AG10803 (cell line): ENCODE data around the gene MRPL52.
"Not testable (repeated sequence)": the region's sequence is repeated elsewhere in the genome, so short reads cannot be mapped to it uniquely, and the experiment has no call there.

ENCODE experiments used
- DNase-seq: peaks from one replicate; pipeline ENCODE4 v3.0.0; 2010; ENCODE audit warnings: low read depth
- H3K4me3 ChIP-seq: 2 replicates; pipeline ENCODE4 v1.5.1; 2011; ENCODE audit warnings: mild to moderate bottlenecking, low read length, control low read depth
- CTCF ChIP-seq: conservative IDR thresholded peaks from 2 replicates; pipeline ENCODE4 v1.5.1; 2011; ENCODE audit warnings: mild to moderate bottlenecking, low read length, control low read depth, inconsistent platforms

Gene MRPL52

GRCh38 chr14:22800346-22800745 lies 29.3 kb upstream of the MRPL52 start:
- TF ChIP-seq CTCF: no peak
- no peak for DNase-seq
- no peak overlapping the region for H3K4me3 ChIP-seq

- no peak overlapping the region for H3K4me3 ChIP-seq
- no peak for TF ChIP-seq CTCF
- DNase-seq: no peak
Measured at GRCh38 chr14:22801716-22802115, 28.0 kb upstream of the MRPL52 start.

GRCh38 chr14:22802860-22803686 lies 26.6 kb upstream of the MRPL52 start:
- TF ChIP-seq CTCF: no peak

GRCh38 chr14:22803687-22803974 lies 26.1 kb upstream of the MRPL52 start:
- H3K4me3 ChIP-seq: no peak overlapping the region
- no peak for TF ChIP-seq CTCF
- DNase-seq: no peak

More at GRCh38 chr14:22802860-22803686, 26.6 kb upstream of the MRPL52 start:
- DNase-seq: no peak
- no peak overlapping the region for H3K4me3 ChIP-seq

- DNase-seq, H3K4me3 ChIP-seq: not testable (repeated sequence)
Measured at GRCh38 chr14:22805235-22805634, 24.5 kb upstream of the MRPL52 start.

GRCh38 chr14:22807432-22808087 lies 22.1 kb upstream of the MRPL52 start:
- H3K4me3 ChIP-seq: no peak overlapping the region
- no peak for TF ChIP-seq CTCF
- DNase-seq: no peak

- H3K4me3 ChIP-seq: no peak overlapping the region
- no peak for TF ChIP-seq CTCF
- no peak for DNase-seq
Measured at GRCh38 chr14:22808388-22809209, 21.1 kb upstream of the MRPL52 start.
